Kidney epithelial cell (primary cell): ENCODE results near the gene ARMC2. TPM values are rescaled to one million over a fixed set of nuclear protein-coding genes. Genes with fewer than 3 reads are reported as not detected.

Source experiments
- DNase-seq: peaks from one replicate; pipeline ENCODE4 v3.0.0-alpha.2; 2010; ENCODE audit warnings: low read depth
- H3K27me3 ChIP-seq: 2 replicates; pipeline ENCODE4 v1.6.0; 2011; ENCODE audit warnings: low read length; ENCODE audit not compliant: control insufficient read depth, insufficient read depth
- H3K36me3 ChIP-seq: 2 replicates; pipeline ENCODE4 v1.5.1; 2011; ENCODE audit warnings: low read length; ENCODE audit not compliant: control insufficient read depth, insufficient read depth
- H3K4me3 ChIP-seq: 2 replicates; pipeline ENCODE4 v1.5.1; 2011; ENCODE audit warnings: low read depth, mild to moderate bottlenecking, control low read depth, low read length
- total RNA-seq: library from RNA; depleted of rRNA; stranded (reverse); fragments of >200 nt; gene quantifications from 2 replicates; pipeline ENCODE4 v1.2.3, GENCODE V29; 2015
- TF ChIP-seq, protein P1 (sequence below): IDR thresholded peaks from 2 replicates; pipeline ENCODE4 v1.5.1; 2011; ENCODE audit warnings: mild to moderate bottlenecking, moderate library complexity, low read length, control low read depth, inconsistent platforms; ENCODE audit not compliant: insufficient read depth, poor library complexity, severe bottlenecking

ARMC2 gene
- total RNA-seq, 1 donor from 2014 or later = 1.1 TPM

DNA sequence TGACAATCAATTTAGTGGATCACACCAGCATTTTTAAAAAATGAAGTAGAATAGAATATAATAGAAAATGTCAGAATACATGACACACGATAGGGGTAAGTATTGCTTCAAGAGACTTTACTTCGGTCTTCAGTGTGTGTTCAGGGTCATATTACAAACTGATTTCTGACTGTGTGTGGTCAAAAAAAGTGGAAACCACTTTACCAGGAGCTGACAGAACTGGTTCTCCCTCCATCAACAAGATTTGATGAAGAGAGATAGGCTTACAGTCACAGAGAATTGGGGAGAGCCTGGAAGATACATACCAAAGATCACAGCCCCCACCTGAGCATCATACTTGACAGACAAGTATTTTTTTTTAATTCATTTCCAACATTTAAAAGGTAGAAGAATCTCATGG, 21.7 kb downstream of the ARMC2 start:
- Histone ChIP-seq H3K27me3 (no peaks in the 10 kb centered on the region), H3K36me3 (no peaks in the 10 kb centered on the region), H3K4me3 (no peak overlapping the region)
- DNase-seq = no peak
- TF ChIP-seq, protein P1, sequence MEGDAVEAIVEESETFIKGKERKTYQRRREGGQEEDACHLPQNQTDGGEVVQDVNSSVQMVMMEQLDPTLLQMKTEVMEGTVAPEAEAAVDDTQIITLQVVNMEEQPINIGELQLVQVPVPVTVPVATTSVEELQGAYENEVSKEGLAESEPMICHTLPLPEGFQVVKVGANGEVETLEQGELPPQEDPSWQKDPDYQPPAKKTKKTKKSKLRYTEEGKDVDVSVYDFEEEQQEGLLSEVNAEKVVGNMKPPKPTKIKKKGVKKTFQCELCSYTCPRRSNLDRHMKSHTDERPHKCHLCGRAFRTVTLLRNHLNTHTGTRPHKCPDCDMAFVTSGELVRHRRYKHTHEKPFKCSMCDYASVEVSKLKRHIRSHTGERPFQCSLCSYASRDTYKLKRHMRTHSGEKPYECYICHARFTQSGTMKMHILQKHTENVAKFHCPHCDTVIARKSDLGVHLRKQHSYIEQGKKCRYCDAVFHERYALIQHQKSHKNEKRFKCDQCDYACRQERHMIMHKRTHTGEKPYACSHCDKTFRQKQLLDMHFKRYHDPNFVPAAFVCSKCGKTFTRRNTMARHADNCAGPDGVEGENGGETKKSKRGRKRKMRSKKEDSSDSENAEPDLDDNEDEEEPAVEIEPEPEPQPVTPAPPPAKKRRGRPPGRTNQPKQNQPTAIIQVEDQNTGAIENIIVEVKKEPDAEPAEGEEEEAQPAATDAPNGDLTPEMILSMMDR = no peak

DNA sequence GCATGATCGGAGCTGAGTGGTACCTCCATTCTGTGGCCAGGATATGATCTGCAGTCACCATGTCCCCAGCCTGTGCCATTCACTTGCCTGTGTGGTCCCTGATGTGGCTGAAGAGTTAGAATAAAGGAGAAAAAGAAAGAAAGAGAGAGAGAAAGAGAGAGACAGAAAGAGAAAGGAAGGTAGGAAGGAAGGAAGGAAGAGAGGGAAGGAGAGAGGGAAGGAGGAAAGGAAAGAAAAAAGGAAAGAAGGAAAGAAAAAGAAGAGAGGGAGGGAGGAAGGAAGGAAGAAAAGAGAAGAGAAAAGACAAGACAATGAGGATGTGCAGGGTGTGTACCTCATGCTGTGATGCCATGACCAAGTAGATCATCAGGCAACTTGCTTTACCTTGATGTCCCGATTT, 22.1 kb downstream of the ARMC2 start:
- H3K27me3 ChIP-seq = no peaks in the 10 kb centered on the region
- no peak overlapping the region for H3K4me3 ChIP-seq
- no peak for DNase-seq
- TF ChIP-seq, protein P1 = no peak
- H3K36me3 ChIP-seq = no peaks in the 10 kb centered on the region

- no peak for DNase-seq
- H3K36me3 ChIP-seq = no peaks in the 10 kb centered on the region
- TF ChIP-seq, protein P1 = no peak
- H3K4me3 ChIP-seq = no peak overlapping the region
- no peaks in the 10 kb centered on the region for H3K27me3 ChIP-seq
Measured at GRCh38 chr6:108872141-108872557, 23.9 kb downstream of the ARMC2 start.

GRCh38 chr6:108872575-108872974, 24.4 kb downstream of the ARMC2 start:
- Histone ChIP-seq H3K36me3 (no peaks in the 10 kb centered on the region), H3K4me3 (no peak overlapping the region), H3K27me3 (no peaks in the 10 kb centered on the region)
- TF ChIP-seq, protein P1 = no peak
- DNase-seq = no peak

- no peak for DNase-seq
- Histone ChIP-seq H3K27me3 (no peaks in the 10 kb centered on the region), H3K4me3 (no peak overlapping the region), H3K36me3 (no peaks in the 10 kb centered on the region)
- TF ChIP-seq, protein P1 = no peak
Measured at GRCh38 chr6:108873251-108873650, 25.0 kb downstream of the ARMC2 start.

- TF ChIP-seq, protein P1 = no peak
- Histone ChIP-seq H3K27me3 (no peaks in the 10 kb centered on the region), H3K4me3 (no peak overlapping the region), H3K36me3 (no peaks in the 10 kb centered on the region)
- DNase-seq = no peak
Measured at GRCh38 chr6:108873971-108874370, 25.7 kb downstream of the ARMC2 start.
